NCI-H2171 (cell line): ENCODE results near the gene CDCA4.

Experiments
- DNase-seq: peaks from one replicate; lab custom pipeline; 2025; lab: John Stamatoyannopoulos, UW

CDCA4 gene

DNA sequence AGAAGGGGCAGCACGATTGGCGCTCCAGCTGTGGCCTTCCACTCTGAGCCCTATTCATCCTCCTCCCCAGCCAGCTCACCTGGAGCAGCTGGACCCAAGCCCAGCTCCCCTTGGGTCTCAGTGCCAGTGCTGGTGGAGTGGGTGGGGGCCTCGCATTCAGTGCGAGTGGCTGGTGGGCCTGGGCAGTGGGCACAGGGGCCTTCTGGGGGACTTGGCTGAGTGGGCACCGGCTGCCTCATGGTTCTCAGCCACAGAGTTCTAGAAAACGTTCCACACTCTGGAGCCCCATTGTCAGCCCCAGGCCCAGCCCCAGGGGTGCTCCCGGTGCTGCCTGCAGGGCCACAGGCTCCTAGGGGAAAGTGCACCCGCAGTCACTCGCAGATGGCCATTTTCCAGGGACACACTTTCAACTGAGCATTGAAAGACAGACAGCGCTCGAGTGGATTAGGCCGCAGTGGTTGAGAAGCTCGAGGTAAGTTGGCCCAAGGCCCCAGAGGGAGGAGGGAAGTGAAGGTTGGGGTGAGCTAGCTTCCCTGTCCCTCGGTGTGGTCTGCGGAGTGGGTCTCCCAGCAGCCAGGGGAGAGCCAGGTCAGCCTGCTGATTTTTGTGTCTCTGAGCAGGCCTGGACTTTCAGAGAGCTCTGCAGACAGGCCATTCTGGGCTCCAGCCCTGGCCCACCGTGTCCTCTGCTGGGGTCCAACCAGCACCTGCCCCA lies 31.5 kb downstream of the CDCA4 start:
- no peak for DNase-seq

DNA sequence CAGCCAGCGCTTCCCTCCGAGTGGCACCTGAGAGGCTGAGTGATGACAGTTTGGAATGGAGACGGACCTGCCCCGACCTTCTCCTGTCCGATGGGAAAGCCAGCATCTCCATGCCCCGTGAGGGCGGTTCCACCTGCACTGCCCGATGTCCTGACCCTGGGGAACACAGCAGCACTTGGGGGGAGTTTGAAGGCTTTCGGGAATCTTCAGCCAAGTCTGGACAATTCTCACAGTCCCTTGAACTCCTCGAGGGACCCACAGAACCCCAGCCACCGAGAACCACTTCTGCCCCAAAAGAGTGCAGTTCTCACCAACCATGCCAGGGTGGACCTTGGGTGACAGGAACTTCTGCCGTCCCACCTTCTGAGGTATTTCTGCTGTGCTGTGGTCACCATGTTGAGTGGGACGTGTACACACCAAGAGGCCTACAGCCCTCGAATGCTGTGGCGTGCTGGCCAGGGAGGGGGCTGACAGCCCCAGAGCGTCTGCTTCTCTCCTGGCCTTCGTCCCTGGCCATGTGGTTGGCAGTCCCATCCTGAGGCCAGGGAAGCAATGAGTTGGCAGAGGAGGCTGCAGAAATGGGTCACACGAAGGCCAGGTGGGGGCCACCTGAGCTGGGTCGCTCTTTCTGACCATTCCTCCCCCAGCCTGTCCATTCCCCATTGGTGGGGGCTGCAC lies 34.3 kb downstream of the CDCA4 start:
- no peak for DNase-seq

- DNase-seq: peak; percentile 93
Measured at GRCh38 chr14:104985675-104986486, 35.0 kb downstream of the CDCA4 start, which contains the start of gene CLBA1. CLBA1 (plus strand) TSS chr14:104985788; CDS start chr14:104986432, 644 bp downstream.

- DNase-seq: no peak
Measured at GRCh38 chr14:104984056-104984894, 36.6 kb downstream of the CDCA4 start.

DNA sequence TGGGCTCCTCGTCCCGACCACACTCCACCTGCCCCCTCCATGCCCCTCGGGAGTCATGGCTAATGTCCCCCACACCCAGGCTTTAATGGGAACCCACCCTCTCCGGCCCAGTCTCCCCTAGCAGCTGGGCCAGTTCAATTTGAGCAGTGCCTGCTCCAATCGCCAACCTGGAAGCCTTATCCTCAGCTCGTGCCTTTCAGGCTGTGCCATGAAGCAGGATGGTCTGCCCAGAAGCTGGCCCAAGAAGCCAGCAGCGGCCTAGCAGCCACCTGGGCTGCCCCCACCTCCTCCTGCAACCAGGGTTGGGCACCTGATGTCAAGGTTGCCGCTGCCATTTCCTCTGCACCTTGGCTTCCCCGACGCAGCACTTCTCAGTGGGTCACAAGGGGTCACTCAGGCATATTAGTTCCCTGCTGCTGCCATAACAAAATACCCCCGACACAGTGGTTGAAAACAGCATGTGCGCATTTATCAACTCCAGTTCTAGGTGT lies 37.6 kb downstream of the CDCA4 start:
- no peak for DNase-seq

- DNase-seq: no peak
Measured at GRCh38 chr14:104982548-104983230, 38.2 kb downstream of the CDCA4 start.

DNA sequence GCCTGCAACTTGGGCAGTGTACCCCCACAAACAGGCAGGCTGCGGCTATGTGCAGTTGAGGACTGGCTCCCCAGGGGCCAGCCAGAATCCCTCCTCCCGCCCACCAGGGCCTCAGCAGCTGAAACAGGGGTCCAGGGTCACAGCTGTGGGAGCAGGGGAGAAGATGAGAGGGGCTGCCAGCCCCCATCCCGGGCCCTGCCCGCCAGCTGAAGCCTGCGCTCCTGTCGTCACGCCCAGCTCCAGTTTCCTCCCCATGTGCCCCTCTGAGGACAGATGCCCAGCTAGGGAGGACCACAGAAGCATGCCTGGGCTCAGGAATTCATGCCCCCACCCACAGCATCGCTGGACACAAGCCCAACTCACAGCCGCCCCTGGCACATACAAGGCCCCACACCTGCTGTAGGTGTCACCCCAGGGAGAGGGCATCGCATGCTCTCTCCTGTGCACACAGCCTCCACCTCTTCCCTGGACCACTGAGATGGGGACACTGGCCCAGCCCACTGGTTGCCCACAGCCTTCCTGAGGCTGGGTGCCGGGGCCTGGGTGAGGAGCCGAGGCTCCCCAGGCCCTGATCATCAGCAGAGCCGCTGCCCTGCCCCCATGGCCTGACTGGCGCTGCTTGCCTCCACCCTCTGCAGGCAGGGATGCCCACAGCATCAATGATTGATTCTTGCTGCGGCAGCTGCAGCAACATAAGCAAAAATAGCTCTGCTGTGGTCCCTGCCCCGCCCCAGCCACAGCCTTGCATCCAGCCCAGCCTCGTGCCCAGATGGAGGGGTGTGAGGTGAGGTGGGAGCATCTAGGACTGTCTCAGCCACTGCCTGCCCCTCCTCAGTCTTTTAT lies 39.0 kb downstream of the CDCA4 start:
- DNase-seq: no peak

DNA sequence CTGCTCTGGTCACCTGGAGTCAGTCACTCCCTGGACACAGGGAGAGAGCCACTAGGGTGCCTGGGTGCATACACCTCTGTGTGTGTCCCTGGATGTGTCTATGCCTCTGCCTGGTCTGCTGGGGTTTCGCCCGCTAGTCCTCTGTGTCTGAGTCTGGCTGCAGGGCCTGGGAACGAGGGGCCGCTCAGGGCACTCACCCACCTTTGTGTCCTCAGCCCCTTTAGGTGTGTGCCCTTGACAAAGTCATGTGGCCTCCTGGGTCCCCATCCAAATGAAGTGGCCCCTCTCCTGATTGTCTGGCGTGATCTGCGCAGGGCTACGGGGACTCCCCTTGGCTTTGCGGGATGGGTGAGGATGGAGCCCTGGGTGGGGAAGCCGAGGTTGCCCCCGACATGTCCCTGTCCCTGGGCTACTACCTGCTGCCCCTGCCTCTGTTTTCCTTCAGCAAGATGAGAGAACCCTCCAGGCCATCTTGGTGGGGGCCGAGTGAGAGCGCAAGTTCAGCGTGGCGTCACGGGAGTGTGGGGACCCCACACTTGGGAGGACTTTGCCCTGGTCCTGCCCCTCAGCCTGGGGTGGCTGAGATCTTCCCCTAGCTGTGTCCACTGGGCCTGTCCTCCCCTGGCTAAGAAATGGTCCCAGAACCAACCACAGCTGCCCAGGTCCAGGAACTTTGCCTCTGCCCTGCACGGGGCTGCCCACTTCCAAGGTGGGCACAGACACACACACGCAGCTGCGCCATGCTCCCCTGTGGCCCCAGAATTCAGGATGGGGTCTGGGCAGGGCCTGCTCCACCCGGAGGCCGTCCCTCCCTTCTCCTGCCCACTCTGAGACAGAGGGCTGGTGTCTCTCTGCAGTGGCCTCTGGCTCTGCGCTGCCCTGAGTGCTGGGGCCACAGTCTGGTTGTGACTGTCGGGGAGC lies 40.0 kb downstream of the CDCA4 start:
- DNase-seq: no peak

GRCh38 chr14:104979758-104980610 lies 40.9 kb downstream of the CDCA4 start:
- no peak for DNase-seq

DNA sequence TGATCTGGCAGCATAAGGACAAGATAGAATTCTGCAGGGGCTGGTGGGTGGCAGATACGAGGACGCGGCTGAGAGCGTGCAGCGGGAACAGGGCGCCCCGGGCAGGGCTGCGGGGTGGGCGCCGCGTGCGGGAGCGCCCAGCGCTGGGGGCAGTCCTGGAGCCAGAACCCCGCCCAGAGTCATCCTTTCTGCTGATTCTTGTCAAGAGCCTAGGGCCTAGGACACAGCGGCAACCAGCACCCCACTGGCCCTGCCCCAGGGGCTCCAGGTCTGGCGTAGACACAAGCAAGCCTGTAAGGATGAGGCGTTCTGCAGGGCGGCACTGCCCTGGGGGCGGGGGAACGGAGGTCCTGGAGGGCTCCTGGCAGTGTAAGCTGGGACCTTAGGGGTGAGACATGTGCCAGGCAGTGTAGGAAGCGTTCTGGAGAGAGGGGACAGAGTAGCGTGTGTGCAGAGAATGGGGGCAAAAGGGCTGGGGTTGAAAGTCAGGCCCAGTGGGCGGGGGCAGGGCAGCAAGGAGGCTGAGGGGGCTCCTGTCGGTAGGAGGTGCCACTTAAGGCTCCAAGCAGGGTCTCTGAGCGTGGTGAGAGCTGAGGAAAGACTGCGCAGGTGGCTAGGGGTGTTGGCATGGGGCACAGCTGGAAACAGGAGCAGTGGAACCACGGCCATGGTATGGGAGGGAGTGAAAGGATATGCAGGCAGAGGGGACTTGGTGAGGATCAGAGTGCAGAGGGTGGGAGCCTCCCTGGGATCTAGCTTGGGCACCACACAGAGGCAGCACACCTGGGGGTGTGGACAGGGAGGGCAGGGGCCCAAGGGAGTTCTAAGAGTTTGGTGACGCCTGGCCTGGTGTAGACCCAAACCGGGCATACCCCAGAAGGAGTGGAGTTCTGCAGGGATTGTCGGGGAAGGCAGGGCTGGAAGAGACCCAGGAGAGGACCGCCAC lies 41.9 kb downstream of the CDCA4 start:
- no peak for DNase-seq

DNA sequence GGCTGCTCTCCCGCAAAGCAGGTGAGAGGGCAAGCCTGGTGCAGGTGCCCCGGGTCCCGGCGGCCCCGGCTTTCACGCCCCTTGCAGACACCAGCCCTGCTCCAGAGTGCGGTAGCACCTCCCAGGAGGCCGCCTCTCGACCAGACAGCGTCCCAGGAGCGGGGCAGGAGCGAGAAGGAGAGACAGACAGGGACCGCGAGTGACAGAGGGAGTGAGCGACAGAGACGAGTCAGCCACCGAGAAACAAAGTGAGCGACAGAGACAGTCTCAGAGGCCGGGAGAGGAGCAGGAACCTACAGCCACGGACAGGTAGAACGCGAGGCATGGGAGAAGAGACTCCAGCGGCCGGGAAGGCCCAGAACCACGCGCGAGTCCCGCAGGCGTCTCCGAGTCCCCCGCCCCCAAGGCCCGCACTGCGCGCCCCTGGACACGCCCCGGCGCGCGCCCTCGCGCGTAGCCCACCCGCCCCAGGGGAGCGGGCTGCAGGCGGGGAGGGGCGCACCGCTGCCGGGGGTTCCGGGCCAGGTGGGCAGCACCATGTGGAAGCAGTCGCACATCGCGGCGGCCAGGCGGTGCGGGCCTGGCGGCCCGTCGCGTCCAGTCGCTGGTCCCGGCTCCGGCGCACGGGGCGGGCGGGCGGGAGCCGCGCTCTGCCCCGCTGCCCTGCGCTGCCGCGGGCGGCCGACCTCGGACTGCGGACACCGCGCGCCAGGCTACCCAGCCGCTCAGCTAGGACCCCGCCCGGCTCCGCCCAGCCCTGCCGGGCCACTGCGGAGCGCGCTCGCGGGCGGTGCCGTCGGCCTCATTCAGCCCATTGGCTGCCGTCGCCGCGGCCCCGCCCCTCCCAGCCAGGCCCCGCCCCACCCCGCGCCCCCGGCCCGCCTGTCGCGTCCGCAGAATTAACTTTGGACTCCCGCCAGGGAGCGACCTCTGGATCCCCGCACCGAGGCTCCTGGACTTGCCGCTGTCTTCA lies 42.9 kb downstream of the CDCA4 start, which contains the start of gene AHNAK2:
TSS of gene AHNAK2 (minus strand) at position 694 of the 973 bp plus-strand sequence. CDS start at position 557, 137 bp downstream.
- DNase-seq: peak; percentile 76

DNA sequence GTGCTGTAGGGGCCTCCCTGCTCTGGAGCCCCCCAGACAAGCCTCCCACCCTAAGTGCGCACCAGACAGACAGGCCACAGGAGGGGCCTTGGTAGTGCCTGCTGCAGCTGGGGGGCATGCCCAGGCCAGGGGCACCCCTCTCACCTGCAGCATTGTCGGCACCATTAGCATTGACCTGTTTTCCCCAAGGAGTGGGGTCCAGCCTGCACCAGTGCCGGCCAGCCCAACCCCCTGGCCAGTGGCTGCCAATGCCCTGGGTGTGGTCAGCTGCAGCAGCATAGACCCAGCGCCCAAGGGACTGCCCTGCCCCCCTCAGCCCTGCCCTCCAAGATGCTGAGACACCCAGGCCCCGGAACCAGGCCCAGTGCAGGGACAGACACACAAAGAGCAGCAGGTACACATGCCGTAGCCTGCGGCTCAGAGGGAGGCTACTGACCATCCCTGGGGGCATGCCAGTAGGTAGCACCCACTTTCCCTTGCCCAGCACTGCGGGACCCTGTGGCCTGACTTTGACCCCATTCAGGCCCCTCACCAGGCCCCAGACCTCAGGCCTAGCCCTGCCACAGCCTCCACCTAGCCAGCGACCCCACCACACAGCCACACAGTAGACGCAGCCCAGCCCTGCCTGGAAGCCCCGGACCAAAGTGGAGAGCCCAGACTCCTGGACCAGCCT lies 43.7 kb downstream of the CDCA4 start:
- no peak for DNase-seq

GRCh38 chr14:104976198-104977007 lies 44.5 kb downstream of the CDCA4 start:
- DNase-seq: peak; percentile 48
